GM10248 (cell line): ENCODE measurements around the gene EHHADH.
"Not testable (repeated sequence)": the region's sequence is repeated elsewhere in the genome, so short reads cannot be mapped to it uniquely, and the experiment has no call there.

Source experiments
- CTCF ChIA-PET: fragments of 300-600 bp; sonication (Branson Sonifier 250); formaldehyde crosslinking; extraction: SDS; loops from one replicate; lab custom pipeline; 2021; ENCODE audit warnings: antibody characterized with exemption; lab: Yijun Ruan, JAX
- POLR2A ChIA-PET: fragments of 350-650 bp; sonication (Branson Sonifier 250); formaldehyde crosslinking; extraction: SDS; loops from one replicate; lab custom pipeline; 2020; ENCODE audit warnings: antibody characterized with exemption; lab: Yijun Ruan, JAX
- DNase-seq: peaks from one replicate; pipeline ENCODE4 v3.0.0; 2012; ENCODE audit errors: extremely low spot score
- CTCF ChIP-seq: IDR thresholded peaks from 2 replicates; pipeline ENCODE4 v1.5.1; 2012; ENCODE audit warnings: mild to moderate bottlenecking, low read depth; ENCODE audit errors: extremely low read depth, missing control alignments, control extremely low read depth

Gene EHHADH

GRCh38 chr3:185254799-185255198 lies 950 bp upstream of the EHHADH start:
- no peak for DNase-seq
- CTCF ChIA-PET: interaction anchor here (1.2 kb wide), 1 partner anchor 12 kb away, joined by 4 read pairs; no protein-coding TSS in a partner anchor
- TF ChIP-seq CTCF: no peak
- POLR2A ChIA-PET: no interaction called here

GRCh38 chr3:185253133-185253532 lies 716 bp downstream of the EHHADH start:
- DNase-seq, CTCF ChIA-PET, POLR2A ChIA-PET: not testable (repeated sequence)

GRCh38 chr3:185251272-185251671 lies 2.6 kb downstream of the EHHADH start:
- no peak for TF ChIP-seq CTCF
- CTCF ChIA-PET: interaction anchor here (1.0 to 1.7 kb wide), 3 partner anchors 13 to 34 kb away, joined by 3 to 6 read pairs (median 4); no protein-coding TSS in a partner anchor
- POLR2A ChIA-PET: interaction anchor here (0.7 kb wide), 1 partner anchor 87 kb away, joined by 3 read pairs; no protein-coding TSS in a partner anchor

GRCh38 chr3:185250653-185251052 lies 3.2 kb downstream of the EHHADH start:
- DNase-seq: no peak
- POLR2A ChIA-PET: no interaction called here
- no peak for TF ChIP-seq CTCF
- CTCF ChIA-PET: interaction anchor here (0.9 to 1.7 kb wide), 5 partner anchors 12 to 78 kb away, joined by 3 to 6 read pairs (median 3); no protein-coding TSS in a partner anchor

More at GRCh38 chr3:185251272-185251671, 2.6 kb downstream of the EHHADH start:
- DNase-seq: no peak

GRCh38 chr3:185250247-185250646 lies 3.6 kb downstream of the EHHADH start:
- TF ChIP-seq CTCF: no peak
- no peak for DNase-seq
- POLR2A ChIA-PET: no interaction called here
- CTCF ChIA-PET: interaction anchor here (0.9 to 1.7 kb wide), 3 partner anchors 12 to 77 kb away, joined by 3 to 6 read pairs (median 3); no protein-coding TSS in a partner anchor

- ChIA-PET POLR2A (no interaction called here), CTCF (interaction anchor here (1.0 kb wide), 1 partner anchor 10 kb away, joined by 3 read pairs; no protein-coding TSS in a partner anchor)
- no peak for TF ChIP-seq CTCF
Measured at GRCh38 chr3:185242642-185243041, 11.2 kb downstream of the EHHADH start.

GRCh38 chr3:185236969-185237368 lies 16.9 kb downstream of the EHHADH start:
- DNase-seq: no peak
- ChIA-PET CTCF (interaction anchor here (1.2 to 1.7 kb wide), 4 partner anchors 7 to 71 kb away, joined by 3 to 7 read pairs (median 6); no protein-coding TSS in a partner anchor), POLR2A (no interaction called here)
- no peak for TF ChIP-seq CTCF

More at GRCh38 chr3:185242642-185243041, 11.2 kb downstream of the EHHADH start:
- no peak for DNase-seq
